Bronchial epithelial cell (primary cell): ENCODE results near the gene TMEM255A. TPM values are rescaled to one million over a fixed set of nuclear protein-coding genes. Genes with fewer than 3 reads are reported as not detected.

Experiments used
- DNase-seq: peaks from one replicate; pipeline ENCODE4 v3.0.0-alpha.2; 2010; ENCODE audit warnings: low read depth
- FAIRE-seq: peaks from 2 replicates; lab custom pipeline; 2011; peaks lifted over from hg19 to GRCh38; lab: Jason Lieb, UNC
- H3K27me3 ChIP-seq: 2 replicates; pipeline ENCODE4 v1.5.1; 2011; ENCODE audit warnings: low read length; ENCODE audit not compliant: control insufficient read depth, insufficient read depth
- H3K36me3 ChIP-seq: 2 replicates; pipeline ENCODE4 v1.5.1; 2011; ENCODE audit warnings: low read length; ENCODE audit not compliant: control insufficient read depth, insufficient read depth
- H3K4me3 ChIP-seq: 2 replicates; pipeline ENCODE4 v1.5.1; 2011; ENCODE audit warnings: mild to moderate bottlenecking, low read depth, low read length, control low read depth
- total RNA-seq: library from RNA; depleted of rRNA; stranded (reverse); fragments of >200 nt; gene quantifications from 2 replicates; pipeline ENCODE4 v1.2.1, GENCODE V29; 2014
- TF ChIP-seq, protein P1 (sequence below): IDR thresholded peaks from 2 replicates; pipeline ENCODE4 v1.5.1; 2011; ENCODE audit warnings: mild to moderate bottlenecking, moderate library complexity, low read length, control low read depth, inconsistent platforms; ENCODE audit not compliant: insufficient read depth, severe bottlenecking

The TMEM255A gene
- total RNA-seq, 1 donor from 2014 or later = not detected

DNA sequence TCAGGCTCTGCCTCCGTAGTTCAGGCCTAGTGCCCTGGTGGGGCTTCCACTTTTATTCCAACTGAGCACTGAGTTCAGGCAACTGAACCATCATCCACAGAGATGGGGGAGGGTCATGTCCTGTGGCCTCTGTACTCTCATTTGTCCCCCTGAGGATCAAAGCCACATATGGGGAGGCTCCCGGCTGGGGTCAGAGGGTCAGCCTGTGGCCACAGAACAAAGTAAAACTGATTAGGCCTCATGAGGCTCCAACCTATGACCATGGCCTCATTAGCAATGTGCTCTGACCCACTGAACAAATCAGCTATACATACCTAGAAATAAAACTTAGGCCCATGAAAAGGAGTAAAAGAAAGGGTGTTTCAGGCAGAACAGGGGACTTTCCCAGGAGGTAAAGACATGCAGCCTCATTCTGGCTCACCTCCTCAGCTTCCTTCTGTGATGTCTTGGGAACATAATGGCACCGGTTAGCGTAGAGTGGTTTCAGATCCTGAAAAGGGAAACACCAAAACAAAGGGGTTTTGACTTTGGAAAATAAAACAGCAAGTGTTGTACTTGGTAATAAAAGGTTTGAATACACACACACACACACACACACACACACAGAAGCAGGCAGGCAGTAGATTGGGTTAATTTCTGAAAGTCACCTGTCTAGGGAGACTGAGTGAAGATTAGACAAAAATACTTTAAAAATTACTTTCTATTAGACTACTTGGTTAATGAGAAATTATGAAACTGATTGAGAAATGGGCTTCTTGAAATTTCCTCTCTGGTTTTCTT is 24.3 kb downstream of the TMEM255A start:
- DNase-seq (no peak), FAIRE-seq (no peak)
- TF ChIP-seq, protein P1, sequence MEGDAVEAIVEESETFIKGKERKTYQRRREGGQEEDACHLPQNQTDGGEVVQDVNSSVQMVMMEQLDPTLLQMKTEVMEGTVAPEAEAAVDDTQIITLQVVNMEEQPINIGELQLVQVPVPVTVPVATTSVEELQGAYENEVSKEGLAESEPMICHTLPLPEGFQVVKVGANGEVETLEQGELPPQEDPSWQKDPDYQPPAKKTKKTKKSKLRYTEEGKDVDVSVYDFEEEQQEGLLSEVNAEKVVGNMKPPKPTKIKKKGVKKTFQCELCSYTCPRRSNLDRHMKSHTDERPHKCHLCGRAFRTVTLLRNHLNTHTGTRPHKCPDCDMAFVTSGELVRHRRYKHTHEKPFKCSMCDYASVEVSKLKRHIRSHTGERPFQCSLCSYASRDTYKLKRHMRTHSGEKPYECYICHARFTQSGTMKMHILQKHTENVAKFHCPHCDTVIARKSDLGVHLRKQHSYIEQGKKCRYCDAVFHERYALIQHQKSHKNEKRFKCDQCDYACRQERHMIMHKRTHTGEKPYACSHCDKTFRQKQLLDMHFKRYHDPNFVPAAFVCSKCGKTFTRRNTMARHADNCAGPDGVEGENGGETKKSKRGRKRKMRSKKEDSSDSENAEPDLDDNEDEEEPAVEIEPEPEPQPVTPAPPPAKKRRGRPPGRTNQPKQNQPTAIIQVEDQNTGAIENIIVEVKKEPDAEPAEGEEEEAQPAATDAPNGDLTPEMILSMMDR = no peak
- H3K36me3 ChIP-seq = no peaks in the 10 kb centered on the region
- H3K4me3 ChIP-seq = no peak overlapping the region
- no peaks in the 10 kb centered on the region for H3K27me3 ChIP-seq

DNA sequence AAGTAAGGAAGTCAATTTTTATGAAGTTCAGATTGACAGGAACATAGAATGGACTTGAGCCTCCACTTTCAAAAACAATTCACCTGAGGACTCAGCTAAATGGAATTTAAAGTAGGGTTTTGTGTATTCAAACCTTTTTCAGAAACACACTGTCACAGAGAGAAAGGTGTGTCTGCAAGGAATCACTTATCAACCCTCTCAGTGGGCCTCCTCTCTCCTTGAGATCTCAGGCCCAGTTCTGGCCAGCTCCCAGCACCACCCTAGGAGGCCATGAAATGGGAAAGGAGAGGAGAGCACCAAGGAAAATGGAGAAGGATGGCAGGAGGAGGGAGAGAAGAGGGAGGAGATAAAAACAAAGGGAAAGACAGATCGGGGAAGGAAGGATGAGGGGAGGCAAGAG is 28.6 kb downstream of the TMEM255A start:
- Histone ChIP-seq H3K4me3 (no peak overlapping the region), H3K36me3 (no peaks in the 10 kb centered on the region), H3K27me3 (no peaks in the 10 kb centered on the region)
- TF ChIP-seq, protein P1 = no peak
- DNase-seq = no peak
- no peak for FAIRE-seq

DNA sequence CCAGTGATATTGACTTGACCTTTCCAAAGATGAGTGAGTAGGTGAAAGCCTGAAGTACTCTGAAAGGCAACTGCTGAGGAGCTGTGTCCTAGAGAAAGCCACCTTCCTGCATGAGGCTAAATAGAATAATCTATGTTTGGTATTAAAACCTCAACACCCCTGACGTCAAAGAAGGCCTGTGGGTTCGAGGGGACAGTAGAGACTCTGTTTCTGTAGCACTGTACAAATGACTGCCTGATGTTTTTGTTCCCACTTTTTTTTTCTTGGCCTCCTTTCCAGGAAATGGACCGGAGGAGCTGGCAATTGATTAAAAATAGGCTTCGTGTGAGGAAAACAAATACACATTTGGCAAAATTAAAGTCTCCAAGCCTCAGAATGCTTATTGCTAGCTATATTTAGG is 29.5 kb downstream of the TMEM255A start:
- DNase-seq (no peak), FAIRE-seq (peak; percentile 50)
- Histone ChIP-seq H3K4me3 (no peak overlapping the region), H3K36me3 (no peaks in the 10 kb centered on the region), H3K27me3 (no peaks in the 10 kb centered on the region)
- TF ChIP-seq, protein P1 = no peak

DNA sequence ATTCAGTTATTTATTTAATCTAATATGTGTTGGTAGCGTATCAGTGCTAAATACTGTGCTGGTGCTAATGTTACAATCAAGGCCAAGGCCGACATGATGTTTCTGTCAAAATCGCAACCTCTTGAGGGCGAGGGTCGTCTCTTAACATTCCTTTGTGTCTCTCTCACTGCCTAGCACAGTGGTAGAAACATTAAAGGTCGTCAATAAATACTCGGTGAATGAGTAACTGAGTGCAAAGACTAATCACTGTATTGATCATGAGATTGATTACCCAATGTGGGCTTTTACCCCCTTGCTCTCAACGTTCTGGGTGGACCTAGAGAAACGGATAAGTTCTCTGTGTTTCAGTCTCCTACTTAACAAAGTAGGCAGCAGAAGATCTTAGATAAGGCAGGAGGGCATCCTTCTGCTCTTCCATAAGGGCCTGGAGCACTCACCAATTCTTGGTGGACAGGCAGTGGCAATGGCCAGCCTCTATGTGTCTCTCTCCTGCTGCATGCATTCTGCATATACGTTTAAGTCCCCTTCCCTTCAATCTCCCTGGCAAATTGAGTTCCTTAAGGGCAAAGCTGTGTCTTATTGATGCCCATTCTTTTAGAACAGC is 30.1 kb downstream of the TMEM255A start:
- TF ChIP-seq, protein P1 = no peak
- no peak overlapping the region for H3K4me3 ChIP-seq
- DNase-seq = no peak
- no peak for FAIRE-seq
- no peaks in the 10 kb centered on the region for H3K36me3 ChIP-seq
- no peaks in the 10 kb centered on the region for H3K27me3 ChIP-seq

DNA sequence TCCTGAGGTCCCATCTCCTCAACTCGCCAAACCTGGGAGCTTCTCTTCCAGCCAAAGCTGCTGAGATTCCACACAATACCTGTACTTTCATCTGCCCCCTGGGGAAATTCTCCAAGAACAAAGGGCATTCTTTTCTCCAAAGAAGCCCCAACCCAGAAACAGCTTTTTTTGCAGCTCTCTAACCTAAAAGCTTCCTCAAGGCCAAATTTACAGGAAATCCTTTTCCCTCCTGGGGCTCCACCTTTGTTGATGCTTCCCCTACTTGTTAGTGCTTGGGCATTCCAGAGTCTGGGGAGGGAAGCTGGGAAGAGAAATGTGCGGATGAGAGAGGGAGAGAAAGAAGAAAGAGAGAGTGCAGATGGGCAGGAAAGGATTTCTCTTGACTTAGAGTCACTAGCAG is 36.3 kb downstream of the TMEM255A start:
- DNase-seq (no peak), FAIRE-seq (no peak)
- TF ChIP-seq, protein P1 = no peak
- Histone ChIP-seq H3K27me3 (no peaks in the 10 kb centered on the region), H3K4me3 (no peak overlapping the region), H3K36me3 (no peaks in the 10 kb centered on the region)
